GM19193 (cell line): ENCODE measurements around the gene SYPL2.

ENCODE experiments used
- POLR2A ChIP-seq: IDR thresholded peaks from 4 replicates; pipeline ENCODE4 v1.6.1; 2011; ENCODE audit not compliant: insufficient read depth, insufficient read length; ENCODE audit errors: extremely low read depth

The SYPL2 gene

GRCh38 chr1:109457819-109458218 is 8.5 kb upstream of the SYPL2 start:
- no peak for TF ChIP-seq POLR2A

DNA sequence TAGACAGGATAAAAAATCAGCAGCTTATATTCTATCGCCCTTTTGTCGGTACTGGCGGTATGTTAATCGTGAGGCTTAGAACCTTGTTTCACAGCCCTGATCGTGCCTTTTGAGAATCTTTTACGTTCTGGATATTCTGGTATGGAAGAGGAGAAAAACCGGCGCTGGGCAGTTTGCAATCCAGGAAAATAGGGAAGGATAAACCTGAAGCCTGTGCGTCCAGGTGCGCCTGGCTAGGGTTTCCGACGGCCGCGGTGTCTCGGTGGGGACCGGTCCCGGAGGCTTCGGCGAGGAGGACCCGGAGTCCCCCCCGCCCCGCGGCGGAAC is 258 bp upstream of the SYPL2 start:
- no peak for TF ChIP-seq POLR2A

DNA sequence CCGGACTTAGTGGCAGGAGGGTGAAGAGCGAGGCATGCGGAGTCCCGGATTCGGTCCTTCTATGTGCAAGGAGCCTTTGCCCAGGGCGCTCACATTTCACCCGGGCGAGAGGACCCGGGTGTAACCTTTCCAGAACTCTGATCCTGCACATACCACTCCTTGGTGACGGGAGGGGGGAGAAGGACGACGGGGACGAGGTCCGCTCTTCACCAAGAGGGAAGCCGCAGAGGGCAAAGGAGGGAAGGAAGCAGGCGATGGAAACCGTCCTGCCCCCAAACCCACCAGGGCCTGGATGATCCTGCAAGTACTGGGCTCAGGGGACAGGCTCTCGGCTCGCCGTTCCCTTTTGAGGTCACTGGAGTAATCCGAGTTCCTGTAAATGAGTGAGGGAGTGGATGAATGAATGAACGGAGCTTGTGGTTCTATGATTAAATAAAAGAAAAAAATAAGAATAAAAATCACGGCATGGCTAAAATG is 993 bp downstream of the SYPL2 start:
- TF ChIP-seq POLR2A, result no peak

DNA sequence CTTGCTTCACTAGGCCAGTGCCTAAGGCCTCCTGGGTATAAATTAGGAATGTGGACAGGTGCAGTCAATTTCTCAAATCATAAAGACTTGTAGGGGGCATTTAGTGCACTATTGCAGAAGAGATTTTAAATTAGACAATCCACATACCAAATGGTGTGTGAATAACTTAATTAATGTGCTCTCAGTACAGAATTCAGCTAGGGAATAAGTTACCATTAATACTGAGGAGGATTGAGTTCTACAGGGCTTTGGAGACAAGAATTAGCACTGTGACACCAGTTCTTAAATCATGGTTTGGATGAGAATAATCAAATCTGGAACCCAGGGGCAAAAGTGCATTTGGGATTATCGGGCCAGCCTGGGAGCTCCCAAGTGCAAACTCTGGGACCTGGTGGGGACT is 1.7 kb downstream of the SYPL2 start:
- no peak for TF ChIP-seq POLR2A

GRCh38 chr1:109468903-109469302 is 2.6 kb downstream of the SYPL2 start:
- TF ChIP-seq POLR2A, result no peak

DNA sequence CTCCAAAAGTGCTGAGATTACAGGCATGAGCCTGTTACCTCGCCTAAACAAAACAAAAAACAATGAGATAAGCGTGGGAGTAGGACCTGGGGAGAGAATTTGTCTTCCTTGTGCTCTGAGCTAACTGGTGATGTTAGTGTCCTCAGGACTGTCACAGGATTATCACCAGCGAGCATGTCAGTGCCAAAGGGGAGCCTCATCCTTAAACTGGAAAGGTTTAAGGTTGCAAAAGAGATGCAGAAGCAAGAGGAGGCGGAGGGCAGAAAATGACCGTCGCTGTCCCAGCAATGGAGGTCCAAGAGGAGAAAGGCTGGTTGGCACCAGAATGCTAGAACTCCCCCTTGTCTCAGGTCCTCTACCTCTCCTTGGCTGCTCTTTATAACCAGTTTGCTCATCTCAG is 3.9 kb downstream of the SYPL2 start:
- no peak for TF ChIP-seq POLR2A

DNA sequence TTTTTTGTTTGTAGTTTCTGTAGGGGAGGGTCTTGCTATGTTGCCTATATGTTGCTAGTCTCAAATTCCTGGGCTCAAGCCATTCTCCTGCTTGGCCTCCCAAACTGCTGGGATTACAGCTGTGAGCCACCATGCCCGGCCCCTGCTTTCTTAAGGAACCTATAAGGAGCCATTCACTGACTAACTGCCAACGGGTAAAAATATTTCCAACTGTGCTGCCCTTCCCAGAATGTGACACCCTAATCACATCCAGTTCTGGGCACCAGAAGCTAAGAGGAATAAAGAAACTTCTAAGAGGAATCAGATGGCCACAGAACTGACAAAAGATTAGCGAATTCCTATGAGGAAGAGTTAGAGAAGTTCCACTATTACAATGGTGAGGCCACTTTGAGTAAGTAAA is 6.4 kb downstream of the SYPL2 start:
- TF ChIP-seq POLR2A, result no peak

GRCh38 chr1:109474697-109475096 is 8.4 kb downstream of the SYPL2 start:
- TF ChIP-seq POLR2A, result no peak

GRCh38 chr1:109475261-109475660 is 8.9 kb downstream of the SYPL2 start:
- TF ChIP-seq POLR2A, result no peak

GRCh38 chr1:109476825-109477224 is 10.5 kb downstream of the SYPL2 start:
- TF ChIP-seq POLR2A, result no peak

- TF ChIP-seq POLR2A, result no peak
These were observed 11.5 kb downstream of the SYPL2 start for GRCh38 chr1:109477821-109478220.

DNA sequence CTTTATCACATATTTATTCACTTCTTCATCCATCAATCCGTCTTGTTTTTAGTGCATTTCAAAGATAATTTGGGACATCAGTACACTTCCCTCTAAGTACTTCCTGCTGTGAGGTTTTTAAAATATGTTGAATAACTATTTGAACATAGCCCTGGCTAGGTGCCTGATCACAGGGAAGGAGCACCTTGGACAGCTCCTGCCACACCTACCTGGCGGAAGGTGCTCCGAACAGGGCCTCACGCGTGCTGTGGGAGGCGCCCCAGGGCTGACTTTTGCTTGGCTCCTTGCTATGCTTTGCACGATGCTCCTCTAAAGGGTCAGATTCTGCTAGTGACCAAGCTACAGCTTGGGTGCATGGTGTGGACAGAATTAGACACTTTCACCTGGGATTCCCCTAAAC is 12.5 kb downstream of the SYPL2 start:
- no peak for TF ChIP-seq POLR2A

DNA sequence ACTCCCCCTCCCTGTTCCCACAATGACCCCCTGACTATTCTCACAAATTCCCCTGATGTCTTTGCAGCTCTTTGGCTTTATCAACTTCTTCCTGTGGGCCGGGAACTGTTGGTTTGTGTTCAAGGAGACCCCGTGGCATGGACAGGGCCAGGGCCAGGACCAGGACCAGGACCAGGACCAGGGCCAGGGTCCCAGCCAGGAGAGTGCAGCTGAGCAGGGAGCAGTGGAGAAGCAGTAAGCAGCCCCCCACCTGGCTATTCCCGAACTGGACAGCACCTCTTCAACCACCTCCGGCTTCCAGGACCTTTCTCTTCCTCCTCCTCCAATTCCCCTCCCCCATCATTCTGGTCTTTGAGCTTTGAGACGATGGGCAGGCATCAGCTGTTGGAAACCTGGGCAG is 13.0 kb downstream of the SYPL2 start:
- TF ChIP-seq POLR2A, result no peak

DNA sequence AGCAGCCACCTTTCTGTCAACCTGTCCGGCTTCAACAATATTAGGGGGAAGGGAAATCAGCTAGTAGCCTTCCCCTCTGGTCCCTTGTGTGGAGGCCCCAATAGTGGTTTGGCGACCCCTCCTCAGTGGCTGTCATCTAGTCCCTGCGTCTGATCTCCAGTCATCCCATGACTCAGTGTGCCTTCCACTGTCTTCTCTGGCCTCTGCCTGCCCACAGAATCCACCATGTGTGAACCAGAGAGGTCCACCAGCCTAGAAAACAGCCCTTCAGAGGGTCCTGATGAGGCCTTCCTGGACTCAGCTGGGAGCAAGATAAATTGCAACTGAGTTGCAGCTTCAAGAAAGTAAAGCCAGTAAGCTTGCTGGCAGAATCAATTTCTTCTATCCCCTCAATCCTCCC is 13.6 kb downstream of the SYPL2 start:
- TF ChIP-seq POLR2A, result no peak

GRCh38 chr1:109481646-109482045 is 15.3 kb downstream of the SYPL2 start:
- TF ChIP-seq POLR2A, result no peak

GRCh38 chr1:109482242-109482641 is 15.9 kb downstream of the SYPL2 start:
- no peak for TF ChIP-seq POLR2A

DNA sequence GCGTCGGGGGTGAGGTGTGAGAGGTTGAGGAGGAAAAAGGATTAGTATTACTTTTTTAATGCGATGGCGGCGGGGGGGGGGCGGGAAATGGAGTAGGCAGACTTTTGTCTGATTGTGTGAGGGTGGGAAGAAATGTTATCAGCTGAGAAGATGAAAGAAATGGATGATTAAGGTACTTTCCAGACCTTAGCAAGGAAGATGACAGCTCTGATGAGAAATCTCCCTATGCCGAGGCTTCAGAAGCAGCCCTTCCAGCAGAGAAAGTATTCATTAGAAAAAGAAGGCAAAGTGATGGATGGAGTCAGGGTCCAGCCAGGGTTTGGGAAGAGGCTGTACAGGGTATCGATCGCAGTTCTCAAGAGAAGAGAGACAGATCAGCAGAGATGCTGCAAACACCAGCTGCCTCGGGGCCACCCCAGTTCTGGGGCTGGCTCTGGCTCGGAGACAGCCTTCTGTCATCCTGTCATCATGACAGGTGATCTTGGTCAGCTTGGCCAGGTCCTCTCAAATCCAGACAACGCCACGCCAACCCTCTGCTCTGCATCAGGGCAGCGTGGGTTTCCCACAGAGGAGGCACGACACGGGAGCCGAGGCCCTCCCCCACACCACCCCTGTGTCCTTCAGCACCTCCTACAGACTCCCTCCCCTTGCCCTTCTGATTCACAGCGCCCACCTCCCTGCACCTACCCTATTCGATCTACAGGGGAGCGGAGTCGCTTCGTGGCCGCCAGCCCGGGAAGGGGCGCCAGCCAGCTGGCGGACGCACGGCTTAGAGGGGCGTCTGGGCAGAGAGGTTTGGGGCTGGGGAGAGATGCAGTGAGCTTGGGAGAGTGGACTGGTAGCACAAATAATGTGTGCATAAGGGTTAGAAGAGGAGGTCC is 16.7 kb downstream of the SYPL2 start:
- no peak for TF ChIP-seq POLR2A

GRCh38 chr1:109483672-109484518 is 17.5 kb downstream of the SYPL2 start, which contains the start of gene ATXN7L2:
Gene ATXN7L2 (plus strand): TSS chr1:109483905. CDS start chr1:109483954, 49 bp downstream.
- peak; percentile 93 for TF ChIP-seq POLR2A
